ENCODE measurements around the gene GPRC5C. TPM values are rescaled to one million over a fixed set of nuclear protein-coding genes. Genes with fewer than 3 reads are reported as not detected.

The GPRC5C gene
- total and polyA plus RNA-seq, 2 of the 13 experiments (the other 11 are each of a cell fraction or from before 2014, with no cell fraction given), result 85.6 to 300 TPM

GRCh38 chr17:74387365-74388218, 44.3 kb upstream of the GPRC5C start:
- Histone ChIP-seq H3K36me3 (replicated peaks in 1 of 2; ENCODE audit: control insufficient read depth in 1 of 2, insufficient read depth in 2 of 2, low read length in 2 of 2) (no peaks in the 10 kb centered on the region), H3K4me3 (replicated peaks in 1 of 3; ENCODE audit: insufficient read depth in 1 of 3, low read depth in 2 of 3, low read length in 3 of 3) (no peak overlapping the region), H4K20me1 (ENCODE audit: insufficient read depth, low read length) (no peaks in the 10 kb centered on the region), H3K27ac (ENCODE audit: extremely low read length, insufficient read depth, low read length) (no peak overlapping the region), H2AFZ (ENCODE audit: low read length) (no peak overlapping the region), H3K4me2 (ENCODE audit: low read depth, low read length) (no peak overlapping the region), H3K4me1 (ENCODE audit: insufficient read depth, low read length) (peaks cover 14% of the 10 kb centered on the region; the same call in 1 of the 2 replicates), H3K9ac (ENCODE audit: insufficient read depth, low read depth, low read length) (no peak overlapping the region), H3K79me2 (ENCODE audit: insufficient read depth, low read length) (no peaks in the 10 kb centered on the region), H3K9me3 (ENCODE audit: low read length) (no peaks in the 10 kb centered on the region), H3K27me3 (ENCODE audit: control insufficient read depth in 1 of 2, insufficient read depth in 2 of 2, low read length in 2 of 2) (peaks cover 2 to 22% of the 10 kb centered on the region in 2 experiments; a peak in 3 of 5 replicates)
- ATAC-seq (peak; percentile 20; the same call in 1 of the 3 replicates), DNase-seq (ENCODE audit: low spot score) (no peak), FAIRE-seq (no peak)
- in situ Hi-C loops (cut with HindIII; ENCODE audit: extremely low pct_ligation_motif_present, low pct_unique_long_range_greater_than_20kb) (no loop called here), intact Hi-C loops (cut with micrococcal nuclease; ENCODE audit: unreplicated experiment) (no loop called here)
- CTCF ChIA-PET (ENCODE audit: low intra/inter-chr PET ratio, low total read pairs), result no interaction called here
- POLR2A ChIA-PET, result no interaction called here
- no TSS peak for BruUV-seq (replicated peaks)
- WGBS (ENCODE audit: low lambda C conversion rate), result 70% methylated on average over 16 of the region's 17 CpGs
- TF ChIP-seq ZNF883 (CRISPR knock-in tag; IDR thresholded peaks at IDR 0.05; ENCODE audit: not compliant biosample characterization) (no peak), MTA1 (CRISPR knock-in tag; IDR thresholded peaks at IDR 0.05; ENCODE audit: borderline replicate concordance) (no peak), NBN (conservative IDR thresholded peaks at IDR 0.05) (no peak), RFX3 (CRISPR knock-in tag; IDR thresholded peaks at IDR 0.05) (no peak), ZNF383 (CRISPR knock-in tag; IDR thresholded peaks at IDR 0.05; ENCODE audit: borderline replicate concordance) (no peak), HNRNPL (IDR thresholded peaks at IDR 0.05; ENCODE audit: low read depth, low read length) (no peak), KLF11 (CRISPR knock-in tag; IDR thresholded peaks at IDR 0.05) (no peak), IRX3 (CRISPR knock-in tag; IDR thresholded peaks at IDR 0.05; ENCODE audit: borderline replicate concordance, low read depth) (no peak), ZC3H13 (CRISPR knock-in tag; IDR thresholded peaks at IDR 0.05) (no peak), ZNF441 (CRISPR knock-in tag; IDR thresholded peaks at IDR 0.05; ENCODE audit: borderline replicate concordance) (no peak), ZBTB4 (CRISPR knock-in tag; IDR thresholded peaks at IDR 0.05; ENCODE audit: borderline replicate concordance) (no peak), JDP2 (CRISPR knock-in tag; IDR thresholded peaks at IDR 0.05; ENCODE audit: borderline replicate concordance) (no peak)
- TF ChIP-seq, protein P1, sequence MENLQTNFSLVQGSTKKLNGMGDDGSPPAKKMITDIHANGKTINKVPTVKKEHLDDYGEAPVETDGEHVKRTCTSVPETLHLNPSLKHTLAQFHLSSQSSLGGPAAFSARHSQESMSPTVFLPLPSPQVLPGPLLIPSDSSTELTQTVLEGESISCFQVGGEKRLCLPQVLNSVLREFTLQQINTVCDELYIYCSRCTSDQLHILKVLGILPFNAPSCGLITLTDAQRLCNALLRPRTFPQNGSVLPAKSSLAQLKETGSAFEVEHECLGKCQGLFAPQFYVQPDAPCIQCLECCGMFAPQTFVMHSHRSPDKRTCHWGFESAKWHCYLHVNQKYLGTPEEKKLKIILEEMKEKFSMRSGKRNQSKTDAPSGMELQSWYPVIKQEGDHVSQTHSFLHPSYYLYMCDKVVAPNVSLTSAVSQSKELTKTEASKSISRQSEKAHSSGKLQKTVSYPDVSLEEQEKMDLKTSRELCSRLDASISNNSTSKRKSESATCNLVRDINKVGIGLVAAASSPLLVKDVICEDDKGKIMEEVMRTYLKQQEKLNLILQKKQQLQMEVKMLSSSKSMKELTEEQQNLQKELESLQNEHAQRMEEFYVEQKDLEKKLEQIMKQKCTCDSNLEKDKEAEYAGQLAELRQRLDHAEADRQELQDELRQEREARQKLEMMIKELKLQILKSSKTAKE (CRISPR knock-in tag; IDR thresholded peaks at IDR 0.05; ENCODE audit: borderline replicate concordance), result no peak
- TF ChIP-seq, protein P2, sequence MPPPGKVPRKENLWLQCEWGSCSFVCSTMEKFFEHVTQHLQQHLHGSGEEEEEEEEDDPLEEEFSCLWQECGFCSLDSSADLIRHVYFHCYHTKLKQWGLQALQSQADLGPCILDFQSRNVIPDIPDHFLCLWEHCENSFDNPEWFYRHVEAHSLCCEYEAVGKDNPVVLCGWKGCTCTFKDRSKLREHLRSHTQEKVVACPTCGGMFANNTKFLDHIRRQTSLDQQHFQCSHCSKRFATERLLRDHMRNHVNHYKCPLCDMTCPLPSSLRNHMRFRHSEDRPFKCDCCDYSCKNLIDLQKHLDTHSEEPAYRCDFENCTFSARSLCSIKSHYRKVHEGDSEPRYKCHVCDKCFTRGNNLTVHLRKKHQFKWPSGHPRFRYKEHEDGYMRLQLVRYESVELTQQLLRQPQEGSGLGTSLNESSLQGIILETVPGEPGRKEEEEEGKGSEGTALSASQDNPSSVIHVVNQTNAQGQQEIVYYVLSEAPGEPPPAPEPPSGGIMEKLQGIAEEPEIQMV (CRISPR knock-in tag; IDR thresholded peaks at IDR 0.05; ENCODE audit: low read depth), result no peak
- TF ChIP-seq, protein P3, sequence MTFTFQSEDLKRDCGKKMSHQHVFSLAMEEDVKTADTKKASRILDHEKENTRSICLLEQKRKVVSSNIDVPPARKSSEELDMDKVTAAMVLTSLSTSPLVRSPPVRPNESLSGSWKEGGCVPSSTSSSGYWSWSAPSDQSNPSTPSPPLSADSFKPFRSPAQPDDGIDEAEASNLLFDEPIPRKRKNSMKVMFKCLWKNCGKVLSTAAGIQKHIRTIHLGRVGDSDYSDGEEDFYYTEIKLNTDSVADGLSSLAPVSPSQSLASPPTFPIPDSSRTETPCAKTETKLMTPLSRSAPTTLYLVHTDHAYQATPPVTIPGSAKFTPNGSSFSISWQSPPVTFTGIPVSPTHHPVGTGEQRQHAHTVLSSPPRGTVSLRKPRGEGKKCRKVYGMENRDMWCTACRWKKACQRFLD (CRISPR knock-in tag; IDR thresholded peaks at IDR 0.05; ENCODE audit: borderline replicate concordance), result no peak

All from HepG2 (cell line).